ENCODE results near the gene CCN5.
"Not testable (repeated sequence)": the region's sequence is repeated elsewhere in the genome, so short reads cannot be mapped to it uniquely, and the experiment has no call there.

Gene CCN5

DNA sequence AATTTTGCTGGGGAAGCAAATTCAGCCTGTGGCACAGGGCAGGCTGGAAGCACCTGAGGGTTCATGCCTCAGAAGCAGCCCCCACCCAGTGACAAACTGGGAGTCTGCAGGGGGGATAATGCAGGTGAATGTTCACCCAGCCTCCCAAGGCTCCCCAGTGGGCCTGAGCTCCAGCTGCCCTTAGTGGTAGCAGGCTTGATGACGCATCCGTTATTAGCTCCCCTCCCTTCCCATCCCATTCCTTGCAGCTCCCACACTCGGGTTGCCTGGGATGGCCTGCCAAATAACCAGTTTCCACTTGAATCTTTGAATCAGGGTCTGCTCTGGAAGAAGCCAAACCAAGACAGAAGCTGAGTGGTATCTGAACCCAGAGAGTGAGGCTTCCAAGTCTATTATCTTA, 46.3 kb downstream of the CCN5 start:
- no peak for DNase-seq

DNA sequence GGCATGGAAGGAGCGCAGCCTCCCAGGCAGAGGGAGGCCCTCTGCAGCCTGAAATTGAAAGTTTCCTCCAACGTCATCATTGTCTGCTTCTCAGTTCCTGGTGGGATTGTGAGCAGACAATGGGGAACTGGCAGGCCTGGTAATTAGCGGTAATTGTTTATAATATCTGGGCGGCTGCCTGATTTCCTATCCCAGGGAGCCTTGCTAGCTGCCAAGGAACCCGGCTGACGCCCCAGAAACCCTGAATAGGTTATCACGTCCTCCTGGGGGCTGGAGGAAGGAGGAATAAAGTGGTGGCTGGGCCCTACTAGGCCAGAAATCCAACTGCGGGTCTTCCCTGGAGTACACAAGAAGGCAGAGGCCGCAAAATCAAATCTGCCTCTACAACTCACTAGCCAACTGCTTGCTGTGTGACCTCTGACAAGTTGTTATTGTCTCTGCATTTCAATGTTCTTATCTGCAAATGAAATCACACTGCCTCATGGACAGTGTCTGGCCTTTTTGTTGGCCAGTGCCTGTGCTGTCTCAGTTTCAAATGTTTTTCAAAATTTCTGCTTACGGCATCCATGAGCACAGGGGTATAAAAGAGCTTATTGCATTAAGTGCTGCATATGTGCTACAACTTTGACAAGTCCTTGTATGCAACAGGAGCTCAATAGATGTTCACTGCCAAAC, 47.4 kb downstream of the CCN5 start:
- DNase-seq, result no peak

GRCh38 chr20:44763798-44764197, 48.6 kb downstream of the CCN5 start:
- not testable (repeated sequence) for DNase-seq

DNA sequence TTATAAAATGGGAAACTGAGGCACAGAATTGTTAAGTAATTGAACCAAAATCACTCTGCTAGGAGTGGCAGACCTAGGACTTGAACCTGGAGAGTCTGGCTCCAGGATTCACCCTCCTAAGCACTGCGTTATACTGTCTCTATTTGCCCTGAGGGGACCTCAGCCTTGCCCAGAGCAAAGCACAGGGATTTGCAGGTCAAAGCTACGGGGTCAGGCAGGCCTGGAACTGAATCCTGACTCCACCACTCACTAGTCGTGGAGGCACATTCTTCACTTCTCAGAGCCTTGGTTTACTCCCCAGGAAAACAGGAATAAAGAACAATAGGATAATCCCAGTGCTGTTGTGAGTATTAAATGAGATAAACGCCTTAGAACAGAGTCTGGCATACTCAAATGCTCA, 49.9 kb downstream of the CCN5 start:
- DNase-seq, result no peak

DNA sequence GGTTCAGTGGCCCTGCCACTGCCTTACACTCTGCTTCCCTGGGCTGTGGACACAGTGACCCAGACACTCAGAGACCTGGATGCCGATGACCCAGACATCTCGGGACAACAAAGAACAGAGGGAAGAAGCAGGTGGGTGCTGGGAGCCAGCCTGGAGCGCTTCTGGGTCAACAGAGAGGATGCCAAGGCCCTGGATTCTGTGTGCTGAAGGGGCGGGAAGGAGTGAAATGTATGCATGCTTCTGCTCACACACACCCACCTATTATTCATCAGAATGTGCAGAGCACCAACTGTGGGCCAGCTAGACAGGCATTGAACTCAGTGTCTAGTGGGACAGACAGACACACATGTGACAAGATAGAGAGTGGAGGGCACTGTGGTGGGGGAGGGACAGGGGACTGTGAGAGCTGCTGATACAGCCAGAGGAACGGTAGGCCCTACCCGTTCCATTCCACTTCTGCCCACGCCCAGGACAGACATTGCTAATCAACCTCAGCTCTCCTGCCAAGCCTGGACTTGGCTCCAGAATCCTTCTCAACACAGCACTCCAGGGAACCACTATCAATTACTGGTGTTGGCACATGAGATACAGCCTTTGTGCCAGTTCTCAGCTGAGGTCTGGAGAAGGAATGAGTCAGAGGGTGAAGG, 50.7 kb downstream of the CCN5 start:
- DNase-seq, result no peak

- peak; percentile 6 for DNase-seq
Measured at GRCh38 chr20:44768256-44768655, 53.1 kb downstream of the CCN5 start.

GRCh38 chr20:44768854-44769480, 53.8 kb downstream of the CCN5 start:
- DNase-seq, result no peak

GRCh38 chr20:44769481-44769863, 54.3 kb downstream of the CCN5 start:
- no peak for DNase-seq

GRCh38 chr20:44770484-44771171, 55.5 kb downstream of the CCN5 start:
- DNase-seq, result no peak

DNA sequence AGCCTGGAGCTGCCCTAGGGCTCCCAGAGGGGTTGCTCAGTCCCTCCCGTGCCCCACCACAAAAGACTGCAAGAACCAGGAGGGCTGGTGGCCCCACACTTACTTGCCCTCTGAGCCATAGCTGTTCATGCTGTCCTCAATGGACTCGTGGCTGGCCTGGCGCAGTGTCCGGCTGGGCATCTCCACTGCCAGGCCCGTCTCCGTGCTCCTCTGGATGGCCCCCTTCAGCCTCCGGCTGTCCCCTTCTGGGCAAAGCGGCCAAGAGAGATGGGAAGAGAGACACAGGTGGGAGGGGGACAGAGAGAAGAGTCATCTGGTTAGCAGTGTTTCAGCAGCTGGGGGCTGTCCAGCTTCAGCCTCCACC, 56.0 kb downstream of the CCN5 start:
- DNase-seq, result no peak

DNA sequence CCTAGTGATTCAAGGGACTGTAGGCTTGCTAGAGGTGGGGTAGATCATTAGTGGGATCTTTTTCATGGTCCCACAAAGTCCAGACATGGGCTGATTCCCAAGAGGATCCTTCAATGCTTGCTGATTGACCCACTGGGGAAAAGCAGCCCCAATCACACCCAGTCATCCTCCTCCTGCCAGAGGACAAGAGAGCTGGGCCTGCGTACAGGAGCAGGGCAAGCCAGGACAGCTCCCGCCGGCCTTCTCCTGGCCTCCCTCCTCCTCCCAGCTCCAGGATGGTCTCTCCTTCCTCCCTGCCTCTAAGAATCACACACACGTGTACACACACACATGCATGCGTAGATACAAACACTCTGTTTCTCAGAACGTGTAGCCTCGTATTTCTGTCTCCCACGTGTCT, 57.5 kb downstream of the CCN5 start:
- no peak for DNase-seq

DNA sequence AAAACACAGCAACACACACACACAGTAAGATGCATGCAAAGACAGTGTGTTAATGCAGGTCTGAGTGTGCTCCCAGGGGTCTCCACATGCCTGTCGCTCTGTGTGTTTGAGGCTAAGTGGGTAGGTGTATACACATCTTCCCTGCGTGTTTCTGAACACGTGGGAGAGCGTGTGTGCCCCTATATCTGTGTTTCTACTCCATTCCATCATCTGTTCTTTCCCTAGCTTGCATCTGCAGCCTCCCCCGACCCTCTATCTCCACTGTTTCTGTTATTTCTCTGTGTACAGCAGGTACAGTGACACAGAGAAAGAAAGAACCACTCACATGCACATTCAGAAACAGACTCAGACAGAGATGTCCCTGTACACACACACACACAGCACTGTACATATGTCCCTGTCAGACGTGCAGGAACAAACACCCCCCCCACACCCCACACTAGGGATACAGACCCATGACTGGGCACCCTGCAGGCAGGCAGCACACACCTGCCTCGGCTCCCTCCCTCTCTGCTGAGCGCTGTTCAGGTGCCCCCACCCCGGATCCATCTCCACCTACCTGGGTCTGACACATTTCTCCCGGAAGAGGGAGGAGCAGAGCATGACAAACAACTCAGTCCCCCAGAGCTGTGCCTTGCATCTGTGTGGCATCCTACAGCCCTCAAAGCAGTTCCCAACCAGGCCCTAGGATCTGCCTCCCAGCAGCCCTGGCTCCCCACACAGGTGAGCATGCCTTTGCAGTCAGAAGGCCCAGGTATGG, 58.1 kb downstream of the CCN5 start:
- DNase-seq, result no peak

- no peak for DNase-seq
Measured at GRCh38 chr20:44776980-44777379, 61.8 kb downstream of the CCN5 start.

Data from NCI-H1092 (cell line).